HPDE6-E6E7 (cell line): ENCODE data around the gene LAMA2.

Source experiments
- DNase-seq: peaks from one replicate; pipeline ENCODE4 v3.0.0; 2011; ENCODE audit warnings: missing footprints; ENCODE audit errors: extremely low spot score

The LAMA2 gene

DNA sequence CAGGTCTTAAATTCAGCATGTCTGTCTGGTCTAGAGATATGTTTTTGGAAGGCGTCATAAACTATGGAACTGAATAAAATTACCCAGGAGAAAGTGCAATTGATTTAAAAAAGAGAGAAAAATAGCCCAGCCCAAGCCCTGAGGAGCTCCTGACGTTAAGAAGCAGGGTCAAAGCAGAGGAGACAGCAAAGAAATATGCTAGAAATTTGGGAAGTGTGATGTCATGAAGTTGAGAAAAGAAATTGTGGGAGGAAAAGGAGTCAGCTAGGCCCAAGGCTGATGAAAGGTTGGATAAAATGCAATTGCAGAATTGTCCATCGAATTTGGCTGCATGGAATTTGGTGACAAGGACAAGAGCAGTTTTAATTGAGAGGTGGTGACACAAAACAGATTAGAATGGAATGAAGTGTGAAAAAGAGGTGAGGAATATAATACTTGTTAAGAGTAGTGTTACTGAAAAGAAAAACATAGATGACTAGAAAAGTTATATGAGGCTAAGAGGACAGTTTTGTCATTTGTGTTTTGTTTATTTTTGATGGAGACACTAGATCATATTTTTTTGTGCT lies 381.6 kb downstream of the LAMA2 start:
- no peak for DNase-seq

- DNase-seq, result no peak
Observed at GRCh38 chr6:129267028-129267427, 384.1 kb downstream of the LAMA2 start.

DNA sequence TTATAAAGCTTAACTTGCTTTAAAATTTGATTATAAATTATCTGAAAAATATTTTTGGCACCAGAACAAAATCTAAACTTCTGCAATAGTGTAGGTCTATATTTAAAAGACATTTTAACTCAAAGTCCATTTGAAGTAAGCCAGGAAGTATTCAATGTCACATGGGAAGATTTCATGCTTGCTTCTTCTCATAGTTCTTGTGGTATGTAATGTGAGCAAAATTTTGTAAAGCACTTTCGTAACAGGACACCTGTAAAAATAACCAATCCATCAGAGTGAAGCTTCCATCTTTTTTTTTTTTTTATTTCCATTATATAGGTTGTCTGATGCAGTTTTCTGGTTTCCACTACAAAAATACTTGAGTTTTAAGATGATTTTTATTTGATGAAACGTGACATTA lies 386.1 kb downstream of the LAMA2 start:
- no peak for DNase-seq

DNA sequence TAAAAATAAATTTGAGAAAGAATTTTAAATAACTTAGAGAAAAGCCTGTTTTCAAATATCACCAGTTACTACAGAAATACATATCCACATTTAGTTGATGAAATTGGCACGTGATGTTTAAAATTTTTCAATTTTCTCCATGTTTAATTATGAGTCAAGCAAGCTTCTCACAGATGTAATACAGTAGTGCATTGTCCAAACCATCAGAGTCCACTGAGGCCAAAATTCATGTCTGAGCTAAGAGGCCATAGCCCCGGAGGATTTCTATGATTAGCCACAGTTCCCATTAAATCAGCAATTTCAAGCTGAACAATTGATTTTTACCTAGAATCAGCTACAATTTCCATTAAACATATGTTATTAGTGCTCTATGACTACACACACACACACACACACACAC lies 387.0 kb downstream of the LAMA2 start:
- no peak for DNase-seq

DNA sequence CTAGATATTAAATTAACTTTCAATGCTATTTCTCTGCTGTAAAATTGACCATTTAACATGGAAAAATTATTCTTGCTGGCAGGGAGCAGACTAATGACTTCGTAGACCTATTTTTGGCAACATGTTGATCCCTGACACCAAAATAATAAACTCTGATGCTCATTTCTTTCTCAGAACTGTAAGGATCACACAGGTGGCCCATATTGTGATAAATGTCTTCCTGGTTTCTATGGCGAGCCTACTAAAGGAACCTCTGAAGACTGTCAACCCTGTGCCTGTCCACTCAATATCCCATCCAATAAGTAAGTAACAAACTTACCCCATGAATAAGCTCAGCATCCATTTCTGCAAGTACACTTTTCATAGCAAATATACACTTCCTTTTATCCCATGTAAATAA lies 387.5 kb downstream of the LAMA2 start:
- DNase-seq, result no peak

DNA sequence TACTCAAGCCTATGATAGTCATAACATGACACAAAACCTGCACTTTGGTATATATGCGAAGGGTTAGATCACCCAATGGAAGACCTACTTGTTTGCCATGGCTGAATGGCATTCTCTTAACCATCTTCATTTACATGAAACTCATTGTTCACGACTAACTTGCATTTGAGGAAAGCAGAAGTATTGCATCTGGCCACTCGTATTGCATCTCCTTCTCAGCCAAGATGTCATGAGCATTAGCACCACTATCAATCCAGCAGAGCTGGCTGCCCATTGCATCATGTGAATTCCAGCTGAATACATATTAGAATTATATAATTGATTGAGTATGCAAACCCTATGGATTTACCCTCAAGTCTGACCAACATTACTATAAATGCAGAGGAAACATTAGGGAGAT lies 390.2 kb downstream of the LAMA2 start:
- no peak for DNase-seq

- DNase-seq, result no peak
Observed at GRCh38 chr6:129276461-129276860, 393.5 kb downstream of the LAMA2 start.

DNA sequence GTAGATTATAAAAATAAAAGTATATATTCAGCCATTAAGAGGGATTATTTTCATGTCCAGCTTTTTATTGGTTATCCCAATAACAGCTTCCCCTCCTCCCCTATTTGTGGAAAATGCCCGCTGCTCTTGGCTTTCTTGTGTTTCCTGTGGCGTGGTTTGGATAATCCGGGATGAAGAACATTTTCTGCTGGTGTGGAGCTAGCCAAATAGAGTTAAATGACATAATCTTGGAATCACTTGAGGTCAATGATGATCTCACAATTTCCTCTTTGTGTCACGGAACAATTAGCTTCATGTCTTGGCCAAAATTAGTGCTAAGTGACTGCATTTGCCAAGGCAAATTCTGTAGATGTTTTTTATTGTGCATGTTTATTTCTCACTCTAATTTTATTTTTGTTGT lies 394.0 kb downstream of the LAMA2 start:
- no peak for DNase-seq

GRCh38 chr6:129279343-129280292 lies 396.7 kb downstream of the LAMA2 start:
- DNase-seq, result no peak

DNA sequence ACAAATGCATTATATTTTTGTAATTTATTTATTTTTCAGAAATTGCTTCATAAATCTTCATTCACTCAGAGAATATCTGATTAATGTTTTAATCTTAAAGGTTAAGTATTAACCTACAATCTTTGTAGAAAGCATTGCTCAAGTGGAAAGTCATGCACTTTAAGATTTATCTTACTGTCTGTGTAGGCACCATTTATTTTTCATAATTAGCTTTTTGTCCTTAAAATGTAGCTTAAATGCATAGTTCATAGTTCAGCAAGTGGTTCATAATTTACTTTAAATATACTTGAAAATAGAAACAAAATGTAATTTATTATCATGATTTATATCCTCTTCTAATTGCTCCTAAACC lies 397.3 kb downstream of the LAMA2 start:
- DNase-seq, result no peak

- DNase-seq, result no peak
Observed at GRCh38 chr6:129280749-129281148, 397.8 kb downstream of the LAMA2 start.

GRCh38 chr6:129281168-129281796 lies 398.3 kb downstream of the LAMA2 start:
- no peak for DNase-seq

- no peak for DNase-seq
Observed at GRCh38 chr6:129282019-129282418, 399.1 kb downstream of the LAMA2 start.

GRCh38 chr6:129284225-129284624 lies 401.3 kb downstream of the LAMA2 start:
- no peak for DNase-seq

- no peak for DNase-seq
Observed at GRCh38 chr6:129287231-129288177, 404.6 kb downstream of the LAMA2 start.

GRCh38 chr6:129289442-129289841 lies 406.5 kb downstream of the LAMA2 start:
- no peak for DNase-seq

- DNase-seq, result no peak
Observed at GRCh38 chr6:129292836-129293235, 409.9 kb downstream of the LAMA2 start.

- no peak for DNase-seq
Observed at GRCh38 chr6:129297592-129297991, 414.7 kb downstream of the LAMA2 start.

DNA sequence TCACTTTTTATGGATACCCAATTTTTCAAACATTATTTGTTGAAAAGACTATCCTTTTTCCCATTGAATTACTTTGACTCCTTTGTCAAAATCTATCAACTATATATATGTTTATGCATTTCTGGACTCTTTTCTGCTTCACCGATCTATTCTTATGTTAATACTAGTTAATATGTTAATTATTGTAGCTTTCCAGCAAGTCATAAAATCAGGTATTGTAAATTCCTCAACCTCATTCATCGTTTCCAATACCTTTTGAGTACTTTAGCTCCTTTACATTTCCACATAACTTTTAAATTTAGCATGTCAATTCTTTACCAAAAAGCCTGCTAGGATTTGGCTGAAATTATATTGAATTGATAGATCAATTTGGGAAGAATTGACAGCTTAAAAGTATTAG lies 419.7 kb downstream of the LAMA2 start:
- DNase-seq, result no peak

DNA sequence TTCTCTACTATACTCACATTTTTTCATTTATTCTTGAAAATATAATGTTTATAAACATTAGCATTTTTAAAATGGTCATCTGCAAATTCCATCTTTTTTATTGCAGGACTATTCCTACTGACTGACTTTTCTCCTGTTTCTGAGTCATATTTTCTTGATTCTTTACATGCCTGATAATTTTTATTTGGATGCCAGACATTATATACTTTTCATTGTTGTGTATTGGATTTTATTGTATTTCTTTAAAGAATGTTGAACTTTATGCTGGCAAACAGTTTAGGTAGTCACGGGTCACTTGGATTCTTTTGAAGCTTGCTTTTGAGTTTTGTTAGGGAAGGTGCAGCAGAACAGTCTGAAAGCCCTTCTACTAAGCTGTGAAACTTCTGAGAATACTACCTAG lies 423.9 kb downstream of the LAMA2 start:
- no peak for DNase-seq

DNA sequence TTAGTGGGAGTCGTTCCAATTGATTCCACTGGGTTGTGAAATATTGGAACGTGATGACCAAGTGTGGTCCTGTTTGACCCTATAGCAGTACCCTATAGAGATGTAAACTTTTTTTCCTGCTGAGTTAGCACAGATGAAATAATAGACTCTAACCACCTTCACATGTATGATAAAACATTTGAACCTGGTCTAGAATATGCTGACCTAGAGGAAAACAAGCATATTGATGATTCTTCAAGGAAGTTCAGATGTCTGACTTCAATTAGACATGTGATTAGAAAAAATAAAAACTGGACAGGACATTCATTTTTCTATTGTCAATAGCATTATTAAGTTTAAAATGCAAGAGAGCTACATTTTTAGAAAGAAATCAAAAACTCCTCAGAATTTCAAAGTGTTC lies 424.9 kb downstream of the LAMA2 start:
- no peak for DNase-seq

- DNase-seq, result no peak
Observed at GRCh38 chr6:129309154-129309553, 426.2 kb downstream of the LAMA2 start.
